MM.1S (cell line): ENCODE data around the gene SRP14.

ENCODE experiments used
- DNase-seq: peaks from one replicate; pipeline ENCODE4 v3.0.0-alpha.2; 2015
- H2AFZ ChIP-seq: fragments of 300-600 bp; sonication (generic); 2 replicates; pipeline ENCODE4 v1.6.0; 2016; ENCODE audit warnings: antibody characterized with exemption, low read length
- H3F3A ChIP-seq: fragments of 300-600 bp; sonication (generic); 2 replicates; pipeline ENCODE4 v1.6.1; 2016; ENCODE audit warnings: mild to moderate bottlenecking, antibody characterized with exemption, low read length, moderate library complexity, mixed read lengths; ENCODE audit not compliant: insufficient read depth
- H3K27ac ChIP-seq: fragments of 300-600 bp; sonication (generic); 2 replicates; pipeline ENCODE4 v1.5.1; 2016; ENCODE audit warnings: mild to moderate bottlenecking, low read length
- H3K27me3 ChIP-seq: fragments of 300-600 bp; sonication (generic); replicated peaks from 2 replicates; pipeline ENCODE4 v1.6.0; 2016; ENCODE audit warnings: low read length; ENCODE audit not compliant: insufficient read depth
- H3K36me3 ChIP-seq: fragments of 300-600 bp; sonication (generic); replicated peaks from 2 replicates; pipeline ENCODE4 v1.6.1; 2016; ENCODE audit warnings: mild to moderate bottlenecking, low read length, mixed read lengths; ENCODE audit not compliant: insufficient read depth
- H3K4me1 ChIP-seq: fragments of 300-600 bp; sonication (generic); 2 replicates; pipeline ENCODE4 v1.6.1; 2016; ENCODE audit warnings: low read length, mixed read lengths
- H3K4me2 ChIP-seq: fragments of 300-600 bp; sonication (generic); 2 replicates; pipeline ENCODE4 v1.6.0; 2016; ENCODE audit warnings: low read depth, low read length
- H3K4me3 ChIP-seq: fragments of 300-600 bp; sonication (generic); 2 replicates; pipeline ENCODE4 v1.5.1; 2016; ENCODE audit warnings: low read length, mixed read lengths
- H3K79me2 ChIP-seq: fragments of 300-600 bp; sonication (generic); 2 replicates; pipeline ENCODE4 v1.6.1; 2016; ENCODE audit warnings: mixed run types, low read length, mixed read lengths
- H3K9ac ChIP-seq: fragments of 300-600 bp; sonication (generic); 2 replicates; pipeline ENCODE4 v1.6.1; 2016; ENCODE audit warnings: low read length, mixed read lengths
- H3K9me2 ChIP-seq: fragments of 300-600 bp; sonication (generic); replicated peaks from 2 replicates; pipeline ENCODE4 v1.6.1; 2016; ENCODE audit warnings: mild to moderate bottlenecking, low read length, mixed read lengths; ENCODE audit not compliant: insufficient read depth
- H3K9me3 ChIP-seq: fragments of 300-600 bp; sonication (generic); replicated peaks from 2 replicates; pipeline ENCODE4 v1.6.1; 2016; ENCODE audit warnings: mild to moderate bottlenecking, low read length, mixed read lengths; ENCODE audit not compliant: insufficient read depth
- H4K20me1 ChIP-seq: fragments of 300-600 bp; sonication (generic); 2 replicates; pipeline ENCODE4 v1.6.1; 2016; ENCODE audit warnings: mild to moderate bottlenecking, low read length, moderate library complexity, mixed read lengths; ENCODE audit not compliant: insufficient read depth
- CTCF ChIP-seq: fragments of 300-600 bp; sonication (generic); IDR thresholded peaks from 2 replicates; pipeline ENCODE4 v1.5.1; 2016; ENCODE audit warnings: antibody characterized with exemption, low read length, mixed read lengths
- EZH2 ChIP-seq: fragments of 300-600 bp; sonication (generic); optimal IDR thresholded peaks from 2 replicates; pipeline ENCODE3; 2017; ENCODE audit warnings: low read depth, mild to moderate bottlenecking, antibody characterized with exemption, low read length, mixed read lengths
- EZH2phosphoT487 ChIP-seq: fragments of 300-600 bp; sonication (generic); IDR thresholded peaks from 2 replicates; pipeline ENCODE4 v1.6.1; 2018; ENCODE audit warnings: antibody characterized with exemption, low read length

SRP14 gene

GRCh38 chr15:40081691-40082194 is 42.8 kb upstream of the SRP14 start:
- Histone ChIP-seq H3K4me1 (peaks cover 6% of the 10 kb centered on the region), H3K4me2 (peak overlapping the region; percentile 74), H3F3A (0 out of 2 replicates have a peak, but pooled peaks cover 3% of the 10 kb centered on the region), H3K36me3 (no peaks in the 10 kb centered on the region), H3K9me2 (no peaks in the 10 kb centered on the region), H2AFZ (peak overlapping the region; percentile 89), H3K79me2 (no peaks in the 10 kb centered on the region), H3K27ac (no peak overlapping the region), H4K20me1 (no peaks in the 10 kb centered on the region), H3K9me3 (no peaks in the 10 kb centered on the region), H3K4me3 (peak overlapping the region; percentile 49), H3K9ac (peak overlapping the region; percentile 41), H3K27me3 (no peaks in the 10 kb centered on the region)
- TF ChIP-seq CTCF (no peak), EZH2 (no peak), EZH2phosphoT487 (no peak)
- peak; percentile 48 for DNase-seq

GRCh38 chr15:40080847-40081246 is 41.9 kb upstream of the SRP14 start:
- H3K9me3 ChIP-seq = no peaks in the 10 kb centered on the region
- H3K4me2 ChIP-seq = no peak overlapping the region
- H3K27me3 ChIP-seq = no peaks in the 10 kb centered on the region
- H2AFZ ChIP-seq = no peak overlapping the region; the same call in 1 of the 2 replicates
- no peaks in the 10 kb centered on the region for H3K9me2 ChIP-seq
- H3K4me3 ChIP-seq = no peak overlapping the region
- H3K27ac ChIP-seq = no peak overlapping the region
- H3F3A ChIP-seq = 0 out of 2 replicates have a peak, but pooled peaks cover 3% of the 10 kb centered on the region
- H3K36me3 ChIP-seq = no peaks in the 10 kb centered on the region
- TF ChIP-seq EZH2phosphoT487 = no peak
- TF ChIP-seq CTCF = no peak
- TF ChIP-seq EZH2 = no peak
- no peaks in the 10 kb centered on the region for H4K20me1 ChIP-seq
- peaks cover 6% of the 10 kb centered on the region for H3K4me1 ChIP-seq
- no peak for DNase-seq
- H3K79me2 ChIP-seq = no peaks in the 10 kb centered on the region
- no peak overlapping the region for H3K9ac ChIP-seq

GRCh38 chr15:40080104-40080503 is 41.1 kb upstream of the SRP14 start:
- no peak overlapping the region for H3K27ac ChIP-seq

More at GRCh38 chr15:40080104-40080503, 41.1 kb upstream of the SRP14 start:
- Histone ChIP-seq H4K20me1 (no peaks in the 10 kb centered on the region), H3K79me2 (no peaks in the 10 kb centered on the region), H3K36me3 (no peaks in the 10 kb centered on the region), H3K9me2 (no peaks in the 10 kb centered on the region), H2AFZ (no peak overlapping the region), H3K9ac (no peak overlapping the region), H3K4me2 (no peak overlapping the region), H3K4me1 (peaks cover 6% of the 10 kb centered on the region), H3K4me3 (no peak overlapping the region), H3K27me3 (no peaks in the 10 kb centered on the region), H3F3A (0 out of 2 replicates have a peak, but pooled peaks cover 3% of the 10 kb centered on the region), H3K9me3 (no peaks in the 10 kb centered on the region)
- DNase-seq = no peak
- TF ChIP-seq CTCF (no peak), EZH2 (no peak), EZH2phosphoT487 (no peak)
